GM18502 (cell line): ENCODE data around the gene DYNLL2.
"Not testable (repeated sequence)": the region's sequence is repeated elsewhere in the genome, so short reads cannot be mapped to it uniquely, and the experiment has no call there.

Experiments used
- ATAC-seq: cut with Tn5 transposase; IDR thresholded peaks from one replicate; pipeline ENCODE4 v1.9.1; 2021; ENCODE audit warnings: mild to moderate bottlenecking; ENCODE audit not compliant: unreplicated experiment, poor library complexity

Gene DYNLL2

GRCh38 chr17:58097384-58098088, 14.3 kb downstream of the DYNLL2 start:
- no peak for ATAC-seq

GRCh38 chr17:58100506-58100905, 17.3 kb downstream of the DYNLL2 start:
- no peak for ATAC-seq

GRCh38 chr17:58101898-58102297, 18.7 kb downstream of the DYNLL2 start:
- not testable (repeated sequence) for ATAC-seq

DNA sequence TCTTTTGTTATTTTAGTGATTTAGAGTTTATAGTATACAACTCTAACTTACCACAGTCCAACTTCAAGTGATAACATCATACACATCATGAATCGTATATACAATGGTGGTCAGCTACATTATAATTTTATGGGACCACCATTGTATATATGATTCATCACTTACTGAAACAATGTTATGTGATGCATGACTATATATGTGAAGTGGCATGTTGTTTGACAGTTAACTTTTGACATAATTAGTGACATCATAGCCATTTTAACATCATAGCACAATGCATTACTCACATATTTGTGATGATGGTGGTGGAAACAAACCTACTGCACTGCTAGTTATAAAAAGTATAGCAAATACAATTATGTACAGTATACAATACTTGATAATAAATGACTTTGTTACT, 21.9 kb downstream of the DYNLL2 start:
- ATAC-seq, result no peak

DNA sequence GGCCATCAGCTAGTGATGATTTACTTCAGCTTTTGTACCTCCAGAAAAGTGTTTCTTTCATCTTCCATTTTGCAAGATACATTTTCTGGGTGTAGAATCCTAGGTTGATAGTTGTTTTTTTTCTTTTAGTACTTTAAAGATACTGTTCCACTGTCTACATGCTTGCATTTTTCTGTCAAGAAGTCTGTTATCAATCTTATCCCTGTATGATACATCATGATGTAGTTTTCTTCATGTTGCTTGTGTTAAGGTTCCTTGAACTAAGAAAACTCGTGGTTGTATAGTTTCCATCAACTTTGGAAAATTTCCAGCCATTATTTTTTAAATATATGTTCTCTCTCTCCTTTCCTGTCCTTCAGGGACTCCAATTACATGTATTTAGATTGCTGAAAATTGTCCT, 24.1 kb downstream of the DYNLL2 start:
- no peak for ATAC-seq

DNA sequence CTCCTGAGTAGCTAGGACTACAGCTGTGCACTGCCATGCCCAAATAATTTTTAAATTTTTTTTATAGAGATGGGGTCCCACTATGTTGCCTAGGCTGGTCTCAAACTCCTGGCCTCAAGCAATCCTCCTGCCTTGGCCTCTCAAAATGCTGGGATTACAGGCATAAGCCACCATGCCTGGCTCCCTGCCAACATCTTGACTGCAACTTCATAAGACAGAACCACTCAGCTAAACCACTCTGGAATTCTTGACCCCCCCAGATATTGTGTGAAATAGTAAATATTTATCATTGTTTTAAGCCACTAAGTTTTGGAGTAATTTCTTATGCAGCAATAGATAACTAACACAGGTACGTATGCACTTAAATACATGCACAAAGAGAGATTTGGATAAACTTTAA, 26.0 kb downstream of the DYNLL2 start:
- ATAC-seq, result no peak

- no peak for ATAC-seq
Observed at GRCh38 chr17:58110012-58110411, 26.8 kb downstream of the DYNLL2 start.

DNA sequence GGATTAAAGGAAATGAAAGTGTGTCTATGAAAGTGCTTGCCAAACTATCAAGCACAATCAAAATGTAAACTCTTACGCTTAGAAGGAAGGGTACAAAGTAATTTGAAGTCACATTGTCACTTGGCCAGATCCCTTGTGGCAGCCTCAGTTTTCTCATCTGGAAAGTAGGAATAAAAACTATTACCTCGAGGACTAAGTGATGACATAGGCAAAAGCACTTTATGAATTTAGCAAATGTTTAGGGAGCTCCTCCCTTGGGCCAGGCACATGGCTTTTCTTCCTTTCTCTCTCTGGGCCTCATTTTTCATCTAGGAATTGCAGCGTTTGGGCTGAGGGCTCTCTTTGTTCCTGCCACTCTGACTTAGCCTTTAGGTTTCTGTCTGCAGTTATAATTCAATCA, 28.5 kb downstream of the DYNLL2 start:
- no peak for ATAC-seq

DNA sequence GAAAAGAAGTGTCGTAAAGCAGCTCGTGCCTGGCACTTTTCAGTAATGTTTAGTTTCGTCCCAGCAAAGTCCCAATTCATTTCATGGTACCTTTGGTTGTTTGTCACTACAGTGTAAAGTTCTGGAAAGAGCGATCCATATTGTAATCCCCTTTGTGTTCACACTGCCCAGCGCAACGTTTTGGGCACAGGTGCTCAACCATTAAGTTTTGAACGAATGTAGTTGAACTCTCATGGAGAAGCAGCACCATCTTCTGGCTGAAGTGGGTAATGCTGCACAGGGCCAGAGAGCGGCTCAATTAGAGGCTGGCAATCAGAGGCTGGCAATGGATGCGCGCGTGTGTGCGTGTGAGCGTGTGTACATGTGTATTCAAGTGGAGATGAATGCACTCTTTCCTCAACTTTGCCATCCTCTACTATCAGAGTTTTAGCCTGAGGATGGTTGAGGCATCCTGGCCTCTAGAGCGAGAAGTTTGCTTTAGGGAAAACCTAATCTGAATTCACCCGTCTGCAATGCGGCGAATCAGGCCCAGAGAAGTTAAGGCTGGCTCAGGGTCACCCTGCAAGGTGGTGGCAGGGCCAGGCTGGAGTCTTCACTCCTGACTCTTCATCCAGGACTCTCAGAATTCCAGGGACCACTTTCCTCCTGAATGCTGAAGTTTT, 29.9 kb downstream of the DYNLL2 start:
- no peak for ATAC-seq

DNA sequence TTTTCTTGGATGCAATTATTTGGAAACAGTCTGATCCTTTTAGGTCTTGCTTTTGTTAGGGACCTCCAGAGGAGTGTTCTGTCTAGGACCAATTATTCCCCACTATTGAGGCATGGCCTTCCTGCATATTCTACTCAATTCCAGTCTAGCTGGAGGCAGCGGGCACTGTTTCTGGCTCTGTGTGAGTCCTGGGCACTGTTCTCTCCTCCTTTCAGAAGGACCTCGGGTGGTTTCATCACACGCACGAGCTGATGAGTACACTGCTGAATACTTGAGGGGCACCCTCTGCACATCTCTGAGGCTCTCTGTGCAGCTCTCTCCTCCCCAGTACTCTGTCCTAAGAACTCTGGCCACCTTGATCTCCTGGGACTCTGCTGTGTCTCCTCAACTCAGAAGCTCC, 30.7 kb downstream of the DYNLL2 start:
- ATAC-seq, result no peak

DNA sequence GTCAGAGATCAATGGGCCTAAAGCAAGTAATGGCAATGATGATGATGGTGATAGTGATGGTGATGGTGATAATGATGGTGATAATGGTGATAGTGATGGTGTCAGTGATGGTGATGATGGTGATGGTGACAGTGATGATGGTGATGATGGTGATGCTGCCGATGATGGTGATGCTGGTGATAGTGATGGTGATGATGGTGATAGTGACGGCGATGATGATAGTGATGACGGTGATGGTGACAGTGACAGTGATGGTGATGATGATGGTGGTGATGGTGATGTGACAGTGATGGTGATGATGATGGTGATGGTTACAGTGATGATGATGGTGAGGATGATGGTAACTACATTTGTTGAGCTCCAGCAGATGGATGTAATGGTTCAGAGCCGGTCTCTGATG, 34.2 kb downstream of the DYNLL2 start:
- no peak for ATAC-seq

- ATAC-seq, result no peak
Observed at GRCh38 chr17:58119491-58119890, 36.3 kb downstream of the DYNLL2 start.

DNA sequence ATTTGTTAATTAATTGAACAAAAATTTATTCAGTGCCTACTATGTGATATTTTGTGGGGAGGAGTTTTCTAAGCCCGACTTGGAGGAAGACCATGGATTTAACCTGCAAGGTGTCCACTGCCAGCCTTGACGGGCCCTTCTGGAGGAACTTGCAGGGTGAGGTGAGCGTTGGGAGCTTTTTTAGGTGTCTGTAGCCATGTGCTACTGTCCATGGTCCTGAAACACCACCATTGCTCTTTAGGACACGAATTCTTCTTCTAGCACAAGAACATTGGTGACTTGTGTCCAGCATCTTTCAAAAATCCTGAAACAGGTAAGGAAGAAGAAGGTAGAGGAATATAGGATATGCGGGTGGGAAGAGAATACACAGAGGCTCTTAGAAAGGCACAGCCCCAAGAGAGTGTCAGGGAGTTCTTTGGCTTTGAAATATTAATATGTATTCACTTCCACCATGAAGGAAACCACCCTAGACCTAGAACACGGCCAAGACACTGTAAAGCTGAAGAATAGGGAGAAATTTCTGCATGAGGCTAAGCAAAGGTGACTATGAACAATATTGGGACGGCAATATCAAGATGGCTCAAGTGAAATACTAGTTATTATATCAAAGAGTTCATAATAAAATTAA, 37.1 kb downstream of the DYNLL2 start:
- ATAC-seq, result no peak

DNA sequence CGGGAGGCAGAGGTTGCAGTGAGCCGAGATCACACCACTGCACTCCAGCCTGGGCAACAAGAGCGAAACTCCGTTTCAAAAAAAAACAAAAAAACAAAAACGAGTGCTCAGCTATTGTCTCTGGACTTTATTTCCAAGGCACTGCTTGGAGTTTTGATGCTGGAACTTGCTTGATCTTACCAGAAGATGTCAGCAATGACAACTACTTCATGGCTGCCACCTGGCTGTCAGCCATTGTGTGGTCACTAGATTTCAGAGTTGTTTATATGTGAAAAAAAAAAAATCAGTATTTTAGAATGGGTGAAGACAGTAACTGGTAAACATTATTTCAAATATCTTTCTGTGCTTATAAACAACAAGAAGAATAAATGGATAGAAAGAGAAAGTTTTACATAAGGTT, 38.7 kb downstream of the DYNLL2 start:
- ATAC-seq, result no peak

GRCh38 chr17:58127846-58128245, 44.6 kb downstream of the DYNLL2 start:
- no peak for ATAC-seq

DNA sequence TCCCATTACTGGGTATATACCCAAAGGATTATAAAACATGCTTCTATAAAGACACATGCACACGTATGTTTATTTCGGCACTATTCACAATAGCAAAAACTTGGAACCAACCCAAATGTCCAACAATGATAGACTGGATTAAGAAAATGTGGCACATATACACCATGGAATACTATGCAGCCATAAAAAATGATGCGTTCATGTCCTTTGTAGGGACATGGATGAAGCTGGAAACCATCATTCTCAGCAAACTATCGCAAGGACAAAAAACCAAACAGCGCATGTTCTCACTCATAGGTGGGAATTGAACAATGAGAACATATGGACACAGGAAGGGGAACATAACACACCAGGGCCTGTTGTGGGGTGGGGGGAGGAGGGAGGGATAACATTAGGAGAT, 49.5 kb downstream of the DYNLL2 start:
- ATAC-seq, result not testable (repeated sequence)

DNA sequence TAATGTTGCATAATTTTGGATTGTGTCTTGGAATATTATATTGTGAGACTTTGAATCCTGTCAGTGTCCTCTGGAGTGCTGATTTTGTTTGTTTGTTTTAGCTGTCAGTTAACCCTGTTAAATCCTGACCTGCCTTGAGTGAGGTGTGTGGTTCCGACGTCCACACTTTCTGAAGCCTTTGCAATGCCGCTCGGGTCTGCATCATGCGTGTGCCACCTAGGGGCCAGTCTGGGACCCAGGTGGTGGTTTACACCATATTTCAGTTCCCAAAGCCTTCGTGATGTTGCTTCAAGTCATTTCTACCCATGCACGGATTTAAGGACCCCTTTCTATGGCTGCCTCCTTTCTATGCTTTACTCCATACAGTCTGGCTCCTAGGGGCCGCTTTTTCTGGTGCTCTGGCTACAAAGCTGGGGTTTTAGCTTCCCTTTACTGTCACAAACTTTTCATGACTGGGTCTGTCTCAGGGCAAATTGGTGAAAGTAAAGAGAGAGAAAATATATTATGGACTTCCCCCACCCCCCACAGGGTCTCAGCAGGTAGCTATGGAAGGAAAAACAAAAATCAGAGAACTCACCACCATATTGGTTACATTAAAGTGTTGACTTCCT, 53.6 kb downstream of the DYNLL2 start:
- ATAC-seq, result no peak

DNA sequence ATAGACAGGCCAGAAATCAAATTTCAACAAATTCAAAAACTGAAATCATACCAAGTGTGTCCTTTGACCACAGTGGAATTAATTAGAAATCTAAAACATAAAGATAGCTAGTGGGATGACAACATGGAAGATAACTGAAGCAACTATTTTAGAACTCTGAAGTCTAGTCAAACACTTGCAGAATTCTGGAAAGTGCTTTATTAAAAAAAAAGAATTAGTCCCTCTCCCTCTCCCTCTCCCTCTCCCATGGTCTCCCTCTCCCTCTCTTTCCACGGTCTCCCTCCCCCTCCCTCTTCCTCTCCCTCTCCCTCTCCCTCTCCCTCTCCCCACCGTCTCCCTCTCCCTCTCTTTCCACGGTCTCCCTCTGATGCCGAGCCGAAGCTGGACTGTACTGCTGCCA, 58.3 kb downstream of the DYNLL2 start:
- ATAC-seq, result no peak

DNA sequence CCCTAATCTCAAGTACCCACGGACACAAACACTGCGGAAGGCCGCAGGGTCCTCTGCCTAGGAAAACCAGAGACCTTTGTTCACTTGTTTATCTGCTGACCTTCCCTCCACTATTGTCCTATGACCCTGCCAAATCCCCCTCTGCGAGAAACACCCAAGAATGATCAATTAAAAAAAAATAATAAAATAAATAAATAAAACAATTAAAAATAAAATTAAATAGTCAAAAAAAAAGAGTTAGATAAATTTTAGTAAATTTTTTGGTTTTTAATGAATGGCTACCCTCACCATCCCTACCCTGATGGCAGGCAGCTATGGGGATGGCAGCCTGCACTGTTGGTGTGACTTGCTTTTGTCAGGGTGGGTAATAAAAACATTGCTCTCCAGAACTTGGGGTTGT, 60.1 kb downstream of the DYNLL2 start:
- ATAC-seq, result not testable (repeated sequence)

DNA sequence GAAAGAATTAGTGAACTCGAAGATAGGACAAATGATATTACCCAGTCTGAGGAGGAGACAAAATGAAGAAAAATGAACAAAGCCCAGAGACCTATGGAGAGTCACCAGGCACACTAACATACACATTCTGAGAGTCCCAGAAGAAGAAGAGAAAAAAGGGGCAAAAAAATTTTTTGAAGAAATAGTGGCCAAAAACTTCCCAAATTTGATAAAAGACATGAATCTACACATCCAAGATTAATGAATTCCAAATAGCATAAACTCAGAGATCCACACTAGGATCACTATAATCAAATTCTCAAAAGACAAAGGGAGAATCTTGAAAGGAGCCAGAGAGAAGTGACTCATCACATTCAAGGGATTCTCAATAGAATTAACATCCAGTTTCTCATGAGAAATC, 61.6 kb downstream of the DYNLL2 start:
- no peak for ATAC-seq
